Sigmoid colon (tissue), 4 donors: ENCODE data around the gene LRIT3.

Source experiments
- POLR2AphosphoS5 ChIP-seq, 4 donors: sonication (generic); formaldehyde crosslinking; IDR thresholded peaks; one replicate each; pipeline ENCODE4 v1.6.1; 2017; ENCODE audit warnings: antibody characterized with exemption in 4 of 4
- TF ChIP-seq, protein P1 (sequence below), 4 experiments: fragments of 450-650 bp in 3 of 4; fragments of 200-600 bp in 1 of 4; IDR thresholded peaks; one replicate each; pipeline ENCODE4 v1.5.1; 2016 to 2019; ENCODE audit warnings: antibody characterized with exemption in 4 of 4, mild to moderate bottlenecking in 3 of 4, moderate library complexity in 2 of 4

GRCh38 chr4:109816082-109816442 is 31.8 kb upstream of the LRIT3 start:
- no peak for TF ChIP-seq POLR2AphosphoS5 (IDR thresholded peaks at IDR 0.05)
- TF ChIP-seq, protein P1, sequence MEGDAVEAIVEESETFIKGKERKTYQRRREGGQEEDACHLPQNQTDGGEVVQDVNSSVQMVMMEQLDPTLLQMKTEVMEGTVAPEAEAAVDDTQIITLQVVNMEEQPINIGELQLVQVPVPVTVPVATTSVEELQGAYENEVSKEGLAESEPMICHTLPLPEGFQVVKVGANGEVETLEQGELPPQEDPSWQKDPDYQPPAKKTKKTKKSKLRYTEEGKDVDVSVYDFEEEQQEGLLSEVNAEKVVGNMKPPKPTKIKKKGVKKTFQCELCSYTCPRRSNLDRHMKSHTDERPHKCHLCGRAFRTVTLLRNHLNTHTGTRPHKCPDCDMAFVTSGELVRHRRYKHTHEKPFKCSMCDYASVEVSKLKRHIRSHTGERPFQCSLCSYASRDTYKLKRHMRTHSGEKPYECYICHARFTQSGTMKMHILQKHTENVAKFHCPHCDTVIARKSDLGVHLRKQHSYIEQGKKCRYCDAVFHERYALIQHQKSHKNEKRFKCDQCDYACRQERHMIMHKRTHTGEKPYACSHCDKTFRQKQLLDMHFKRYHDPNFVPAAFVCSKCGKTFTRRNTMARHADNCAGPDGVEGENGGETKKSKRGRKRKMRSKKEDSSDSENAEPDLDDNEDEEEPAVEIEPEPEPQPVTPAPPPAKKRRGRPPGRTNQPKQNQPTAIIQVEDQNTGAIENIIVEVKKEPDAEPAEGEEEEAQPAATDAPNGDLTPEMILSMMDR (IDR thresholded peaks at IDR 0.05) = no peak
